Dermis lymphatic vessel endothelial cell (primary cell): ENCODE measurements around the gene RAB1B. TPM values are rescaled to one million over a fixed set of nuclear protein-coding genes. Genes with fewer than 3 reads are reported as not detected.

Experiments
- total RNA-seq: library from RNA; depleted of rRNA; stranded (reverse); fragments of >200 nt; gene quantifications from 2 replicates; pipeline ENCODE4 v1.2.1, GENCODE V29; 2014

The RAB1B gene
- 62.6 and 66.1 TPM in 2 replicates for total RNA-seq

DNA sequence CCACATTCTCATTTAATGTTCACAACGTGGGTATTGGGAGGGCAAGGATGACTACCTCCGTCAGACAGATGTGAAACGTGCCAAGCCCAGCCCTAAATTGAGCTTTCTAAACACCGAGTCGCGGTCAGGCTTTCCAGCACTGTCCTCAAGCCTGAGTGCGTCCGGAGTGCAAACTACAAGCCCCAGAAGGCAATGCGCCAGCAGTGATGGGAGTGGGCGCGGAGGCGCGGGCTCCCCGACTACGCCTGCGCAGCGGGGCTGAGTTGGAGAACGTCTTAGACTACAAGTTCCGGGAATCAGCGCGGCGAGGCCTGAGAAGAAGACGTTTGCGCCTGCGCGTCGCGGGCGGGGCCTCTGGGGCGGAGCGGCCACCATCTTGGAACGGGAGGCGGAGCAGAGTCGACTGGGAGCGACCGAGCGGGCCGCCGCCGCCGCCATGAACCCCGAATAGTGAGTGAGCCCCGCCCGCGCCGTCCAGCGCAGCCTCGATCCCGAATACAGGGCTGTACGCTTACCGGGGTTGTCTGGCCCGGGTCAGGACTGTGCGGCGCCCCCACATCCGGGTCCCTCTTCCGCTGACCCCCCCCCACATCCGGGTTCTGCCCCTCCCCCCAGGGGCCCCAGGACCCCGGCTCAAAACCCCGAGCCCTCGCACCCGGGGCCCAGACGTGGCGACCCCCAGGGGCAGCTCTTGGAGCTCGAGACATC is at the start of gene RAB1B:
Gene RAB1B, plus strand, starts transcription at position 396 of the 708 bp plus-strand sequence. Its CDS starts 41 bp downstream, at position 437.

DNA sequence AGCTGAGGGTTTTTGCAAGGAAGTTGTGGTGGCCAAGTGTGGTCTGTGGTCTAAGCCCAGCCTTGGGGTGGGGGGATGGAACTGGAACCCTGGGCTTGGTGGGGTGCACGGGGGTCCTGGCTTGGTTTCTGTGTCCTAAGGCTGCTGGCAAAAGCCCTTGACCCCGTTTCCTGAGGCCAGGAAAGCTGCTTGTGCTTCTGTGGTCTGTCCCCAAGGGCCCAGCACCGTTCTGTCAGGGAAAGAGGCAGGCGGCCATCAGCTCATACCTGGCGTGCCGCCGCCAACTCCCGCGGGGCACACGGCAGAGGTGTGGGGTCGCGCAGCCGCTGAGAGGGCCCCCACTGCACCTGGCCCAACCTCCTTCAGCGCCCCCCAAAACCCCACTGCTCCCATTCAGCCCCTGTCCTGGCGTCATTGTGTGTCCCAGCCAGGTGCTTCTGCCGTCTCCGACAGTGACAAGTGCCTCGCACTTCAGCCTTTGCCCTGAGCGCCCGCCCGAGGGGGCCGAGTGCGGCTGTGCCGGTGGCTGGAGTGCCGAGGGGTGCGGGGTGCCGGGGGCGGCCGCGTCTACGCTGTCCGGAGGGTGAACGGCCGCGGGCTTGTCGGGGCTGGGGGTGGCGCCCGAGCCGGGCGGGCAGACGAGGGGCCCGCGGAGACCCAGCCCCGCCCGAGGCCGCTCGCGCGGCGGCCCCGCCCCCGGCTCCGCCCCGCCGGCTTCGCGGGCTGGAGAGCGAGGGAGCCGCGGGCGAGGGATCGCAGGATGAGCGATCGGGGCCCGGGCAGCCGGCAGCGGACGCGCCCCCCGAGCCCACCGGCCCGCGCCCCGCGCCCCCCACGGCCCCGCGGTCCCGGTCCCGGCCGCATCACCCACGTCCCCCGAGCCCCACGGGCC is 9.3 kb downstream of the RAB1B start, which contains the start of gene CNIH2:
Gene CNIH2, plus strand, starts transcription at position 705 of the 892 bp plus-strand sequence. CDS start 282 bp downstream, outside the sequence.

DNA sequence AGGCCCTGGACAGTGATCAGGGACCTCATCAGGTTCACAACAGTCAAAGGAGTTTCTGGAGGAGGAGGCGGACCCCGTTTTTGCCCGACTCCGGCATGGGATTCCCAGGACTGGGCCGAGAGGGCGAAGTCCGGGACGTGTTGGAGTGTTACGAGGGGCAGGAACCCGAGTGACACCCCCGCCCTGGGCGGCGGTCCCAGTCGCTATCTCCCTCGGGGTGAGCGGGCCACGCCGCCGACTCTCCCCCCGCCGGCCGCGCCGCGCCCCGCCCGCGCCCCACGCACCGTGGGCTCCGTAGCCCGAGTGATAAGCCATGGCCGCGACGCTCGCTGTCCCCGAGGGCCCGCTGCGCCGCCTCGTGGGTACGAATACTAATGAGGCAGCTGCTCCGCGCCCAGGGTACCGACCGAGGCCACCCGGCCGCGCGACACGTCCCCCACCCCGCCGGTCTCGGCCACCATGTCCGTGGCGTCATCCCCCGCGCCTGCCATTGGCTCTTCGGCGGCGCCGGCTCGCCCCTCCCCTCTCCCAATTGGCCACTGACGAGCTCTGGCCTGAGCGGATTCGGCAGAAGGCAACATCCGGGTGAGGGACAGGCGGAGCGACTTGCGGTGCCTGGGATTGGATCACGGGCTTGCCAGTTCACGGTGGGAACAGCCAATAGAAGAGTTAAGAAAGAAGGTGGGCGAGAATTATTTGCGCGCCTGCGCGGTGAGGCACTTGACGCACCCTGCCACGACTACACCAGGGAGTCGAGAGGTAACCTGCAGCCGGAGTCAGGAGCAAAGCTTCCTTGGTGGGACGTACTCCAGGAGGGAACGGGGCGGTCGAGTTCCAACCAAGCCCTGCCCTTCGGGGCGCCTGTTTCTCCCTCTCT is 20.5 kb downstream of the RAB1B start, which contains the start of gene YIF1A:
Gene YIF1A, minus strand, starts transcription at position 473 of the 877 bp plus-strand sequence. Its CDS starts 158 bp downstream, at position 315.

DNA sequence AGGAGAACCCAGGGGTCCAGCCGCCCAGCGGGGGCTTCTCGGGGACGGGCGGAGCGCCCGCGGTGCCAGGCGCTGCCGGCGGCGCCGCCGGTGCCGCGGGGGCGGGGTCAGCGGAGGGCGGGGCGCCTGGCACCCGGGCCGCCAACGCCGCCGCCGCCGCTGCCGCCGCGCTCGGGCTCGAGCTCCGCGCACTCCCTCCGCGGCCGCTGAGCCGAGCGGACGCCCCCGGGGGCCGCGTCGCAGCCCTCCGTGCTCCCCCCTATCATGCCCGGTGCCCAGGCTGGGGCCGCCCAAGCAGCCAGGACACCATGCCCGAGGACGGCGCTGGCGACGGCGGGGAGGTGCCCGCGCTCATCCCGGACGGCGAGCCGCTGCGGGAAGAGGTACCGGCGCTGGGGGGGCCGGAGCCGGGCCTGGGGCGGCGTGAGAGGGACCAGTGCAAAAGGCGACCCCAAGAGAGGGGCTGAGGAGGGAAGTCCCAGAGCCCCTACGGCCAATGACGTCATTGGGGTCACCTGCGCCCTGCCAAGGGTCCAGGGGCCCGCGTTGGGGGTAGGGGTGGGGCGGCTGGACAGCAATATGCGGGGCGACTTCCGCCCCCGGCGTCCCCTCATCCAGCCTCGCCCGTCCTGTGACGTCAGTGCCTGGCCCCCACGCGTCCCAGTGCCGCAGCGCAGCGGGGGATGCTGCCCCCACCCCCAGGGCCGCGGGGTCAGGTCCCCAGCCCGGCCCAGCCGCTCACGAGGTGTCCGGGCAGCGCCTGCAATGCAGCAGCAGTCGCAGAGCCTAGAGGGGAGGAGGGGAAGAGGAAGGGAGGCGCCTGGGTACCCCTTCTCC is 23.5 kb downstream of the RAB1B start, which contains the start of gene TMEM151A:
Gene TMEM151A, plus strand, starts transcription at position 189 of the 837 bp plus-strand sequence. Its CDS starts 120 bp downstream, at position 309.

DNA sequence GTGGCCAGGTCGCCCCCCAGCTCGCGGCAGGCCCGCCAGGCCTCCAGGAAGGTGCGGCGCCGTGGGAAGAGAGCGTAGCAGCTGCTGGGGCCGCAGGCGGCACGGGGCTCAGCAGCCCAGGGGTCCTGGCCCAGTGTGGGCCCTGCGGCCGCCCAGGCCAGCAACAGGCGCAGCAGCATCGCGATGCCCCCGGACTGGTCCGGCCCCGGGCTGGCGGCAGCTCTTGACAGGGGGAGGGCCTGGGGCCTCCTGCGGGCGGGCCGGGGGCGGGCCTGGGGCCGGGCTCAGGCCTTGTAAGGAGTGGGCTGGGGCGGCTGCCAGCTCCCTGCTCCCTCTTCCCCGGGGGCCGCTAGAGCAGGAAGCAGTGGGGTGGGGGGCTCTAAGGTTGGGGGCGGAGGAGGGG is 48.4 kb downstream of the RAB1B start, which contains the start of gene CD248:
Gene CD248, minus strand, starts transcription at position 196 of the 403 bp plus-strand sequence. Its CDS starts 17 bp downstream, at position 179.

Other genes starting within 250 kb of the RAB1B start
- 0.26 TPM in 1 of 2 replicates, not detected in the other for gene CATSPER1, start 242.2 kb upstream of the RAB1B start, total RNA-seq
- gene GAL3ST3, start 219.5 kb upstream of the RAB1B start, total RNA-seq, result 0.09 and 0.11 TPM in 2 replicates
- gene SF3B2, start 216.3 kb upstream of the RAB1B start, total RNA-seq, result 69.2 and 74.9 TPM in 2 replicates
- gene PACS1, start 198.4 kb upstream of the RAB1B start, total RNA-seq, result 19.5 and 30.9 TPM in 2 replicates
- 6.3 and 8.3 TPM in 2 replicates for gene KLC2, start 10.9 kb upstream of the RAB1B start, total RNA-seq
- 0.09 TPM in 1 of 2 replicates, not detected in the other for gene CNIH2, start 9.5 kb downstream of the RAB1B start, total RNA-seq
- gene YIF1A, start 20.5 kb downstream of the RAB1B start, total RNA-seq, result 82.2 and 124 TPM in 2 replicates
- not detected in 2 replicates for gene TMEM151A, start 23.3 kb downstream of the RAB1B start, total RNA-seq
- gene CD248, start 48.4 kb downstream of the RAB1B start, total RNA-seq, result 0.09 and 0.43 TPM in 2 replicates
- gene RIN1, start 67.8 kb downstream of the RAB1B start, total RNA-seq, result 4.3 and 5.6 TPM in 2 replicates
- gene BRMS1, start 76.5 kb downstream of the RAB1B start, total RNA-seq, result 52.0 and 57.8 TPM in 2 replicates
- gene B4GAT1, start 79.0 kb downstream of the RAB1B start, total RNA-seq, result 15.8 and 23.2 TPM in 2 replicates
- 0.26 and 0.76 TPM in 2 replicates for gene SLC29A2, start 103.1 kb downstream of the RAB1B start, total RNA-seq
- gene NPAS4, start 152.4 kb downstream of the RAB1B start, total RNA-seq, result not detected in 2 replicates
- 31.5 and 35.2 TPM in 2 replicates for gene MRPL11, start 170.2 kb downstream of the RAB1B start, total RNA-seq
- 4.4 TPM in 2 replicates for gene PELI3, start 198.3 kb downstream of the RAB1B start, total RNA-seq
- gene DPP3, start 211.8 kb downstream of the RAB1B start, total RNA-seq, result 36.2 and 42.4 TPM in 2 replicates
- gene BBS1, start 242.0 kb downstream of the RAB1B start, total RNA-seq, result 15.0 and 20.4 TPM in 2 replicates